C4-2B (cell line): ENCODE results near the gene LRP1B.

ENCODE experiments used
- ZFX ChIP-seq: fragments of 450-650 bp; IDR thresholded peaks from 2 replicates; pipeline ENCODE4 v1.6.1; 2017
- TF ChIP-seq, protein P1 (sequence below): fragments of 450-650 bp; conservative IDR thresholded peaks from 2 replicates; pipeline ENCODE4 v1.5.1; 2017; ENCODE audit warnings: mild to moderate bottlenecking

DNA sequence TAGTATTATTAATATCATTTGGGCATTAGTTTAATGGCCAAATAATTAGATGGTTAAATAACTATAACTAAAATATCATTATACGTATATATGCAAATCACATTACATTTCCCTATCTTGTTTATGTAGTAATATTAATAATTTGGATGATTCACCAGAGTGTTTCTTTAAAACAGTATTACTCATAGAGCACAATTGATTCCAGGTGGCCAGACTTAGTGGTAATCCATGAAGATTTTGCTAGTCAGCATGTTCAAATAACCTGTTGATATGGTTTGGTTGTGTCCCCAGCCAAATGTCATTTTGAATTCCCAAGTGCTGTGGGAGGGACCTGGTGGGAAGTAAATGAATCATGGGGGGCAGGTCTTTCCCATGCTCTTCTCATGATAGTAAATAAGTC, 782.3 kb downstream of the LRP1B start:
- TF ChIP-seq, protein P1, sequence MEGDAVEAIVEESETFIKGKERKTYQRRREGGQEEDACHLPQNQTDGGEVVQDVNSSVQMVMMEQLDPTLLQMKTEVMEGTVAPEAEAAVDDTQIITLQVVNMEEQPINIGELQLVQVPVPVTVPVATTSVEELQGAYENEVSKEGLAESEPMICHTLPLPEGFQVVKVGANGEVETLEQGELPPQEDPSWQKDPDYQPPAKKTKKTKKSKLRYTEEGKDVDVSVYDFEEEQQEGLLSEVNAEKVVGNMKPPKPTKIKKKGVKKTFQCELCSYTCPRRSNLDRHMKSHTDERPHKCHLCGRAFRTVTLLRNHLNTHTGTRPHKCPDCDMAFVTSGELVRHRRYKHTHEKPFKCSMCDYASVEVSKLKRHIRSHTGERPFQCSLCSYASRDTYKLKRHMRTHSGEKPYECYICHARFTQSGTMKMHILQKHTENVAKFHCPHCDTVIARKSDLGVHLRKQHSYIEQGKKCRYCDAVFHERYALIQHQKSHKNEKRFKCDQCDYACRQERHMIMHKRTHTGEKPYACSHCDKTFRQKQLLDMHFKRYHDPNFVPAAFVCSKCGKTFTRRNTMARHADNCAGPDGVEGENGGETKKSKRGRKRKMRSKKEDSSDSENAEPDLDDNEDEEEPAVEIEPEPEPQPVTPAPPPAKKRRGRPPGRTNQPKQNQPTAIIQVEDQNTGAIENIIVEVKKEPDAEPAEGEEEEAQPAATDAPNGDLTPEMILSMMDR, result no peak
- no peak for TF ChIP-seq ZFX
